Heart left ventricle (tissue), 13 donors: Measurements from ENCODE around the gene SCYGR4.

Experiments used
- CTCF ChIP-seq, 12 donors: fragments of 200-600 bp; sonication (generic) in 4 of 12; IDR thresholded peaks; one replicate each; pipeline versions ENCODE4 v1.5.0 to v1.8.0; 2018 to 2022; ENCODE audit warnings: antibody characterized with exemption in 12 of 12, mild to moderate bottlenecking in 5 of 12
- POLR2A ChIP-seq, 2 donors: fragments of 450-650 bp; IDR thresholded peaks; one replicate each; pipeline ENCODE4 v1.6.1; 2017; ENCODE audit warnings: antibody characterized with exemption in 2 of 2, mild to moderate bottlenecking in 2 of 2, moderate library complexity in 2 of 2
- donor health status: ischemic (EF 13 %, LVEDD 7.1; RV severe dilation, severe dysfunction).
- donor health status: DM: no; HTN: yes; CAD: no.
- donor health status: DM: no; HTN: no; CAD: no.
- donor health status: ischemic (EF 25% LVEDD 6.9; RV normal size, moderate dysfunction).
- donor health status: ischemic (EF 25% LVEDD 5.7; RV mildly dilated, moderate dysfunction).
- donor health status: ischemic (EF 35%, LVEDD 5.7; RV mildly dilated, moderate dysfunction).
- donor health status: nonischemic (EF 11% LVEDD 7.7; RV severe dilation, severe dysfunction).
- donor health status: DM: yes; HTN: yes; CAD: no.
- donor health status: PGD.
- donor health status: ischemic (EF 29% LVEDD 5.4; RV normal size, mild dysfunction).
- donor health status: nonischemic (EF 23%, LVEDD 6.1; RV moderate dilation, normal function).

GRCh38 chr2:227592694-227593387 lies 24.5 kb upstream of the SCYGR4 start:
- no peak for TF ChIP-seq POLR2A (IDR thresholded peaks at IDR 0.05)
- no peak for TF ChIP-seq CTCF (IDR thresholded peaks at IDR 0.05)
